ENCODE measurements around the gene PRSS50.
A peak's percentile ranks its signal among the peaks of the same experiment; 100 is the strongest.
"Not testable (repeated sequence)": the region's sequence is repeated elsewhere in the genome, so short reads cannot be mapped to it uniquely, and the experiment has no call there.

Gene PRSS50

GRCh38 chr3:46717447-46718231 is at the start of gene PRSS50:
Gene PRSS50, minus strand, starts transcription at chr3:46717869. Its CDS starts 45 bp downstream, at chr3:46717824.
- H3K4me3 ChIP-seq = no peak within 1 kb of the TSS
- TF ChIP-seq CTCF (IDR thresholded peaks at IDR 0.05) = no peak
- no peak within 1 kb of the TSS for H3K27ac ChIP-seq
- DNase-seq (ENCODE audit: low spot score) = peak; percentile 69

- no peak for DNase-seq (ENCODE audit: low spot score)
- no peak overlapping the region for H3K27ac ChIP-seq
- no peak overlapping the region for H3K4me3 ChIP-seq
- TF ChIP-seq CTCF (IDR thresholded peaks at IDR 0.05) = no peak
Observed at GRCh38 chr3:46764206-46764605, 46.5 kb upstream of the PRSS50 start.

GRCh38 chr3:46763178-46763577 is 45.5 kb upstream of the PRSS50 start:
- DNase-seq (ENCODE audit: low spot score) = no peak
- TF ChIP-seq CTCF (IDR thresholded peaks at IDR 0.05) = no peak
- Histone ChIP-seq H3K27ac (no peak overlapping the region), H3K4me3 (no peak overlapping the region)

GRCh38 chr3:46759239-46760167 is 41.8 kb upstream of the PRSS50 start:
- Histone ChIP-seq H3K27ac (no peak overlapping the region), H3K4me3 (no peak overlapping the region)
- no peak for DNase-seq (ENCODE audit: low spot score)
- TF ChIP-seq CTCF (IDR thresholded peaks at IDR 0.05) = no peak

GRCh38 chr3:46756642-46757041 is 39.0 kb upstream of the PRSS50 start:
- Histone ChIP-seq H3K27ac (no peak overlapping the region), H3K4me3 (no peak overlapping the region)
- no peak for DNase-seq (ENCODE audit: low spot score)
- TF ChIP-seq CTCF (IDR thresholded peaks at IDR 0.05) = no peak

GRCh38 chr3:46755646-46756045 is 38.0 kb upstream of the PRSS50 start:
- DNase-seq (ENCODE audit: low spot score) = no peak
- no peak for TF ChIP-seq CTCF (IDR thresholded peaks at IDR 0.05)
- H3K27ac ChIP-seq = no peak overlapping the region
- H3K4me3 ChIP-seq = no peak overlapping the region

- not testable (repeated sequence) for H3K27ac ChIP-seq; H3K4me3 ChIP-seq; DNase-seq (ENCODE audit: low spot score)
Observed at GRCh38 chr3:46753127-46753526, 35.5 kb upstream of the PRSS50 start.
